ENCODE results near the gene ZNF414.
A peak's percentile ranks its signal among the peaks of the same experiment; 100 is the strongest.
"Not testable (repeated sequence)": the region's sequence is repeated elsewhere in the genome, so short reads cannot be mapped to it uniquely, and the experiment has no call there.

Gene ZNF414

GRCh38 chr19:8517551-8518442 is 3.8 kb upstream of the ZNF414 start:
- no peak for DNase-seq

GRCh38 chr19:8515317-8515716 is 1.4 kb upstream of the ZNF414 start:
- DNase-seq: no peak

GRCh38 chr19:8514505-8515009 is 590 bp upstream of the ZNF414 start:
- DNase-seq: not testable (repeated sequence)

GRCh38 chr19:8513036-8513686 is 806 bp downstream of the ZNF414 start:
- DNase-seq: no peak

- no peak for DNase-seq
Observed at GRCh38 chr19:8512115-8512967, 1.6 kb downstream of the ZNF414 start.

- DNase-seq: no peak
Observed at GRCh38 chr19:8511573-8512101, 2.3 kb downstream of the ZNF414 start.

GRCh38 chr19:8510589-8511115 is 3.3 kb downstream of the ZNF414 start:
- DNase-seq: no peak

- no peak for DNase-seq
Observed at GRCh38 chr19:8506402-8506957, 7.5 kb downstream of the ZNF414 start.

- DNase-seq: peak; percentile 94
Observed at GRCh38 chr19:8505680-8506401, 8.1 kb downstream of the ZNF414 start.

GRCh38 chr19:8504919-8505318 is 9.0 kb downstream of the ZNF414 start:
- no peak for DNase-seq

- no peak for DNase-seq
Observed at GRCh38 chr19:8504171-8504570, 9.8 kb downstream of the ZNF414 start.

- DNase-seq: no peak
Observed at GRCh38 chr19:8503510-8503909, 10.5 kb downstream of the ZNF414 start.

GRCh38 chr19:8501981-8502380 is 12.0 kb downstream of the ZNF414 start:
- no peak for DNase-seq

- DNase-seq: no peak
Observed at GRCh38 chr19:8501516-8501915, 12.5 kb downstream of the ZNF414 start.

- DNase-seq: peak; percentile 33
Observed at GRCh38 chr19:8500158-8500557, 13.8 kb downstream of the ZNF414 start.

GRCh38 chr19:8499048-8499833 is 14.7 kb downstream of the ZNF414 start:
- no peak for DNase-seq

GRCh38 chr19:8498295-8498694 is 15.7 kb downstream of the ZNF414 start:
- DNase-seq: no peak

GRCh38 chr19:8494158-8494557 is 19.8 kb downstream of the ZNF414 start:
- no peak for DNase-seq

- no peak for DNase-seq
Observed at GRCh38 chr19:8491574-8491973, 22.4 kb downstream of the ZNF414 start.

- DNase-seq: no peak
Observed at GRCh38 chr19:8490873-8491272, 23.1 kb downstream of the ZNF414 start.

- no peak for DNase-seq
Observed at GRCh38 chr19:8490395-8490760, 23.6 kb downstream of the ZNF414 start.

All from retina (tissue), 1 donor.